ENCODE results near the gene MINAR2. TPM values are rescaled to one million over a fixed set of nuclear protein-coding genes. Genes with fewer than 3 reads are reported as not detected.

MINAR2 gene
- total and polyA plus RNA-seq, 9 of the 15 experiments (the other 6 are each of a cell fraction or from before 2014, with no cell fraction given) = not detected

DNA sequence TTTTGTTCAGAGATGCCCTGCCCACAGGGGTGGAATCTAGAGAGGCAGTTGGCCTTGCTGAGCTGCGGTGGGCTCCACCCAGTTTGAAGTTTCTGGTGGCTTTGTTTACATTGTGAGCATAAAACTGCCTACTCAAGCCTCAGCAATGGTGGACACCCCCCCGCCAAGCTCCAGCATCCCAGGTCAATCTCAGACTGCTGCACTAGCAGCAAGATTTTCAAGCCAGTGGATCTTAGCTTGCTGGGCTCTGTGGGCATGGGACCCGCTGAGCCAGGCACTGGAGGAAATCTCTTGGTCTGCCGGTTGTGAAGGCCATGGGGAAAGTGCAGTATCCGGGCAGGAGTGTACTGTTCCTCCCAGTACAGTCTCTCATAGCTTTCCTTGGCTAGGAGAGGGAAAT lies 55.5 kb downstream of the MINAR2 start:
- WGBS (ENCODE audit: insufficient coverage, low coverage, missing lambda C conversion rate) = 2% methylated on average over 5 of the region's 5 CpGs

More for the DNA sequence above, 55.5 kb downstream of the MINAR2 start:
- no TSS peak for BruUV-seq (replicated peaks)
- FAIRE-seq (no peak), DNase-seq (ENCODE audit: extremely low read depth in 1 of 4, low spot score in 3 of 4) (no peak), ATAC-seq (no peak)
- no peaks in the 10 kb centered on the region for H3K79me2 ChIP-seq (ENCODE audit: control insufficient read depth, insufficient read depth, low read length)
- H3K27ac ChIP-seq (ENCODE audit: extremely low read depth, low read depth, low read length) = no peak overlapping the region
- H3K4me2 ChIP-seq (ENCODE audit: insufficient read depth, low read length) = no peak overlapping the region
- intact Hi-C loops (cut with micrococcal nuclease) (no loop called here), in situ Hi-C loops (cut with MboI) (no loop called here)
- H4K20me1 ChIP-seq (replicated peaks; ENCODE audit: control insufficient read depth, insufficient read depth, low read length) = no peaks in the 10 kb centered on the region
- H3K4me3 ChIP-seq = no peak overlapping the region
- H3K36me3 ChIP-seq (ENCODE audit: control insufficient read depth, insufficient read depth, low read length) = no peaks in the 10 kb centered on the region
- ChIA-PET CTCF (ENCODE audit: low intra/inter-chr PET ratio) (no interaction called here), POLR2A (no interaction called here)
- H3K9ac ChIP-seq (ENCODE audit: insufficient read depth in 1 of 2, low read depth in 2 of 2, low read length in 2 of 2) = no peak overlapping the region
- no peaks in the 10 kb centered on the region for H3K4me1 ChIP-seq (replicated peaks in 1 of 2; ENCODE audit: control insufficient read depth in 2 of 2, insufficient read depth in 2 of 2, low read length in 2 of 2)
- H3K9me1 ChIP-seq (ENCODE audit: control insufficient read depth, insufficient read depth, low read length) = no peaks in the 10 kb centered on the region
- TF ChIP-seq ZNF398 (CRISPR knock-in tag; IDR thresholded peaks at IDR 0.05) = no peak
- no peak for TF ChIP-seq ZFP36 (IDR thresholded peaks at IDR 0.05; ENCODE audit: low read depth, low read length, partially characterized antibody)
- TF ChIP-seq, protein P1, sequence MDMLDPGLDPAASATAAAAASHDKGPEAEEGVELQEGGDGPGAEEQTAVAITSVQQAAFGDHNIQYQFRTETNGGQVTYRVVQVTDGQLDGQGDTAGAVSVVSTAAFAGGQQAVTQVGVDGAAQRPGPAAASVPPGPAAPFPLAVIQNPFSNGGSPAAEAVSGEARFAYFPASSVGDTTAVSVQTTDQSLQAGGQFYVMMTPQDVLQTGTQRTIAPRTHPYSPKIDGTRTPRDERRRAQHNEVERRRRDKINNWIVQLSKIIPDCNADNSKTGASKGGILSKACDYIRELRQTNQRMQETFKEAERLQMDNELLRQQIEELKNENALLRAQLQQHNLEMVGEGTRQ (CRISPR knock-in tag; IDR thresholded peaks at IDR 0.05) = no peak
- TF ChIP-seq ZNF3 (CRISPR knock-in tag; IDR thresholded peaks at IDR 0.05) = no peak
- no peaks in the 10 kb centered on the region for H3K9me3 ChIP-seq (replicated peaks; ENCODE audit: control insufficient read depth, insufficient read depth, low read depth, low read length)
- H3K27me3 ChIP-seq (ENCODE audit: control insufficient read depth in 2 of 2, insufficient read depth in 2 of 2, low read length in 2 of 2) = no peaks in the 10 kb centered on the region
- no peak overlapping the region for H2AFZ ChIP-seq (ENCODE audit: low read depth, low read length)
